Measurements from ENCODE around the gene ACP7.
"Not testable (repeated sequence)": the region's sequence is repeated elsewhere in the genome, so short reads cannot be mapped to it uniquely, and the experiment has no call there.

ACP7 gene

DNA sequence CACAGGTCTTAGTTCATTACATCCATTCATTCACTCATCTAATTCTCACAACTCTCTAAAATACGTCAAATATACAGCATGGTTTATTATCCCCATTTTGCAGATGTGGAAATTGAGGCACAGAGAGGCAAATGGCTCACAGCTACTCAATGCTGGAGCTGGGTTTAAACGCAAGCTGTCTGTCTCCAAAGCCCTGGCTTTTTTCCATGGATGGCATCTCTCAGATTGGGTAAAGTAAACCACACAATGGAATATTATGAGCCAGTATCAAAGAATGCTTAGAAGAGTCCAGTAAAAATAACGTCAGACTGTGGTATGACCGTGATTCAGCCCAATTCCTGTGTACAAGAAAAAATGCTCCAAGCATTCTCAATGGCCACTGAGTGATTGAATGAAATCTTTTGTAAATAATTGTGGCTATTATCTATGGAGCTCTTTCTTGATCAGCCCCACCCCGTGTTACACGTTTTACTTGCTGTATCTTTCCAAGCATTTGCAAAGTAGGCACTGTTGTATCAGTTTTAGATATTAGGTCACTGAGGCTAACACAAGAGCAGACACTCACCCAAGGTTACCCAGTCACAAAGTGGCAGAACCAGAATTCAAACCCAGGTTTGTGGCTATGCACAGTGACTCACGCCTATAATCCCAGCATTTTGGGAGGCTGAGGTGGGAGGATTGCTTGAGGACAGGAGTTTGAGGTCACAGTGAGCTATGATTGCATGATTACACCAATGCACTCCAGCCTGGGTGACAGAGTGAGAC, 5.5 kb upstream of the ACP7 start:
- DNase-seq, result no peak

DNA sequence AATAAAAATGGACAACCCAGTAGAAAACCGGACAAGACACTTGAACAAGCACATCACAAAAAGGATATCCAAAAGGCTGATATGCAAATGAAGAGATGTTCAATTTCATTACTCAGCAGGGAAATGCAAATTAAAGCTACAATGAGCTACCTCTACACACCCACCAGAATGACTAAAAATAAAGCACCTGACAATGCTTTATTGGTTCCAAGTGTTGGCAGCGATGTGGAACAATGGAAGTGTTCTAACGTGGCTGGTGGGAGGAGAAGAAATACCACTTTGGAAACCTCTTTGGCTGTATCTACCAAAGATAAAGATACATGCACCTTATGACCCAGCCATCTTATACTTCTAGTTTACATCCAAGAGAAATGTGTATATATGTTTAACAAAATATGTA, 3.7 kb upstream of the ACP7 start:
- DNase-seq, result no peak

DNA sequence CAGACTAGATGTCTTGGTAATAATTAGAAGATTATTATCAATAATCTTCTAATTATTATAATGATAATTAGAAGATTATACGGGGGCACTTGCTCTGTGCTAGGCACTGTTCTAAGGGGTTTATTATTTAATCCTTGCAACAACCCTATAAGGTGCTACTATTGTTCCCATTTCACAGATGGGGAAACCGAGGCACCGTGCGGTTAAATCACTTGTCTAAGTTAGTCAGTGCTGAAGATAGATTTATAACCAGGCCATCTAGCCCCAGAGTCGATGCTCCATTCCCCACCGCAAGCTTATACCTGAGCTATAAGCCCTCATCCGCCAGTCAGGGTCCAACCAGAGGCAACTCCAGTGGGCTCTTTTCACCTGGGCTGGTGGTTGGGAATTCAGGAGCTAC, 2.0 kb upstream of the ACP7 start:
- DNase-seq, result no peak

DNA sequence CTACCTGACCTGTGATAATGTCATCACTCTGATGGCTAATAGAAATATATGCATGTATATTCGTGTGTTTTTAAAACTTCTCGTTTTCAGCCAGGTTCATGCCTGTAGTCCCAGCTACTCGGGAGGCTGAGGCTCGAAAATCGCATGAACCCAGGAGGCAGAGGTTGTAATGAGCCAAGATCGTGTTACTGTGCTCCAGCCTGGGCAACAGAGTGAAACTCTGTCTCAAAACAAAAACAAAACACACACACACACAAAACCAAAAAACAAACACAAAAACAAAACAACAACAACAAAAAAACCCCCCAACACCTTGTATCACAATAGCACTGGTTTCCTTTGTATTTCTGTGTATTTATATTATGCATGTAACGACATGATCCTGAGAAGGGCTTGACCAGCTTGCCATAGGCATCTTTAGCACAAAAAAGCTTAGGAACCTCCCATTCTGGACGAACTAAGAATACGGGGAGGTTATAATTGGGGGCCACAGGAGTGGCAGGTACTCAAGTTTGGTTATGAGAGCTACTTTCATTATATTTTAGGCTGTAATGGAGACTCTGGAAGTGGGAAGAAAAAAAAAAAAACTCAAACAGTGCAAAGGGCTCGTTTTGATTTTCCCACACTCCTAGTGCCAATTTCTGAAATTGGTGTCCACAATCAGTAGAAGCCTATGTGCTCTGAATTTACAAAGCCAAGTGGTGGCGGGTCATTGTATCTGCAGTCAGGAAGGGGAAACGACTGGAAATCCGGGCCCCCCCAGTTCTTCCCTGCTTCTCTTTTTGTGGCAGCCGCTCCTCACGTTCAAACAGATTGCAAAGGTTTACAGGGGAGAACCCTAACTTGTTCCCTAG, 1.2 kb upstream of the ACP7 start:
- DNase-seq, result no peak

DNA sequence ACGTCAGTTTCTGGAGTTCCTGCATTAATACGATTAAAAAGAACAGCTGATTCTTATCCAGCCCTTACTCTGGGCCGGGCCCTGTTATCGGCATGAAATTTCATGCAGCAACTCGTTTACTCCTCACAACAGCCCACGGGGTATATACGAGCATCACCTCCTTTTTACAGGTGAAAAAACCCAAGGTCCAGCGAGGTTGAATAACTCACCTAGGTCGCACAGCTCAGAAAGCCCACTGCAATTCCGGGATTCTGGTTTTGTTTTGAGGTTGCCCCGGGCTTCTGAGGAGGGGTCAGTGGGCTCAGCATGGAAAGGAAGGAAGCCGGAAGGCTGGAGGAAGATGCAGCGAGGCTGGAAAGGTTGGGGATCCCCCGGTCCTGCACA, 577 bp upstream of the ACP7 start:
- no peak for DNase-seq

DNA sequence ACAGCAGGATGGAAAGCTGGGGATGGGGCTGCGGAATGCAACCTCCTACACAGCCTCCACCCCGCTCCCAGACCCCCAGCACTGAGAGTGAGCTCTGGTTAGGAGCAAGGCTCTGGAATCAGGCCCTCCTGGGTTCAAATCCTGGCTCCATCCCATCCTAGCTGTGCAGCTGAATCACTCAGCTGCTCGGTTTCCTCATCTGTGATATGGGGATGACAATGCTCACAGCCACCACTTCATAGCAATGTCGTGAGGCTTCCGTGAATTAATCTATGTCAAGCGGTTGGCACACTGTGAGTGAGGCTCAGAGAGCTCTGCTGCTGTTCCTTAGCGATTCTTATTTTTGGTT, 538 bp downstream of the ACP7 start:
- DNase-seq, result no peak

DNA sequence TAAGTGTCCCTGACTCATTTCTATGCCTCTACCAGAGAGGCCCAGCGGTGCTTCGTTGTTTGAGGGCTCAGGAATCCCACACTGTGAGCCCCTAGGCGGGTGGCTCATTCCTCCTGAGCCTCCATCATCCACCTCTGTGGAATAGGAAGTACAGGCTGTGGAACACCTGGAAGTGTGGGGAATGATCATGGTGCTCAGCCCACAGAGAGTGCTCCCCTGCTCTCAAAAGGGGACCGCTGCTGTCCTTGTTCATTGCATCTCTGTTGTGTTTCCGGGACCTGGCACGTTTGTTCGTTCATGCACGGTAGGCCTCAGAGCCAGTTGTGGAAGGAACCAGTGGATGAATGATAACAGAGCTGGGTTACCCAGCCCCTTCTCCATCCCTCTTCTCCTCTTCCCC, 1.2 kb downstream of the ACP7 start:
- no peak for DNase-seq

DNA sequence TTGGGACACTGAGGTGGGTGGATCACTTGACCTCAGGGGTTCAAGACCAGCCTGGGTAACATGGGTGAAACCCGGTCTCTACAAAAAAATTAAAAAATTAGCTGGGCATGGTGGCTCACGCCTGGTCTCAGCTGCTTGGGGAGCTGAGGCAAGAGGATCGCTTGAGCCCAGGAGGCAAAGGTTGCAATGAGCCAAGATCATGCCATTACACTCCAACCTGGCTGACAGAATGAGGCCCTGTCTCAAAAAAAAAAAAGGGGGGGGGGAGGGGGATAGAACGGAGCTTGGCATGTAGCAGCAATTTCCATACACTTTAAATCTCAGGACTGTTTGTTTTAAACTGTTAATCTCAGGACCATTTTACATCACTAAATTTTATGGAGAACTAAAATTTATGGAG, 2.2 kb downstream of the ACP7 start:
- no peak for DNase-seq

DNA sequence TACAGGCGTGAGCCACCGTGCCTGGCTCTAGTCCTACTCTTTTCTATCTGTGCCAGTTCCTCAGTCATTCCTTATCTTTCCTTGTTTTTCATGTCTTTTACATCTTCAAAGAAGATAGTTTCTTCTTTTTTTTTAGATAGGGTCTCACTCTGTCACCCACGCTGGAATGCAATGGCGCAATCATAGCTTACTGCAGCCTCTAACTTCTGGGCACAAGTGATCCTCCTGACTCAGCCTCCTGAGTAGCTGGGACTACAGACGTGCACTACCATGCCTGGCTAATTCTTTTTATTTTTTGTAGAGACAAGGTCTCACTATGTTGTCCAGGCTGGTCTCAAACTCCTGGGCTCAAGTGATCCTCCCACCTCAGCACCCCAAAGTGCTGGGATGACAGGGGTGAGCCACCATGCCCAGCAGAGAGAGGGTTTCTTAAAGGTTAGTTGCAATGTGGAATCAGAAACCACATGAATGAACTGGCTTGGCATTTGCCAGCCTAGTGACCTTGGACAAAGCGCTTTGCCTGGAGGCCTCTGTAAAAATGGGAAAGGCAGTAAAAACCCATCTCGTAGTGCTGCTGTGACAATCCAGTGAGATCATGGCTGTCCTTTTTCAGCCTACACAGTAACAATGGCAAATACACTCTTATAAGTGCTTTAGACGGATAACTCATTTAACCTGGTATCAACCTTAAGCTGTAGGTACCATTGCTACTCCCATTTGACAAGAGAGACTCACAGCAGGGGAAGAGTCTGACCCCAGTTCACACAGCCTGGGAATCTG, 3.9 kb downstream of the ACP7 start:
- no peak for DNase-seq

DNA sequence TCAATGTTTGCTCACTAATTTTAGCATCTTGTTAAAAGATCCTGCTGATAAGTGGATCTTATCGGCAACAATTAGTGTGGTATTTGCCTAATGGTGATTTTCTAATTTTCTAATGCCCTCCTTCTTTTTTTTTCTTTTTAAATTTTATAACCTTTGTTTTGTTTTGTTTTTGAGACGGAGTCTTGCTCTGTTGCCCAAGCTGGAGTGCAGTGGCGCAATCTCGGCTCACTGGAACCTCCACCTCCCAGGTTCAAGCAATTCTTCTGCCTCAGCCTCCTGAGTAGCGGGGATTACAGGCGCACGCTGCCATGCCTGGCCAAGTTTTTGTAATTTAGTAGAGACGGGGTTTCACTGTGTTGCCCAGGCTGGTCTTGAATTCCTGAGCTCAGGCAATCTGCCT, 5.8 kb downstream of the ACP7 start:
- DNase-seq, result not testable (repeated sequence)

DNA sequence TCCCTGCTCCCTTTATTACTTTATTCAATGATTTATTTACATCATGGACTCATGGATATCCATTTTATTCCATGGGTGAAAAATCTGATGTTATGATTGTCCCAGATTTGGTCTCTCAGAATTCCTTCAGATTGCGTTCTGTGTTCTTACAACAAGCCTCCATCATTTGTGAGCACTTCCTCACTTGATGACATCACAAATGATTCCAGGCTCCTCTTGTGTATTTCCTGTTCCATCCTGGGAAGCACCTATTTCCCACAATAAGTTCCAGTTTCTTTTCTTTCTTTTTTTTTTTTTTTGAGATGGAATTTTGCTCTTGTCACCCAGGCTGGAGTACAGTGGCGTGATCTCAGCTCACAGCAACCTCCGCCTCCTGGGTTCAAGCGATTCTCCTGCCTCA, 6.7 kb downstream of the ACP7 start:
- DNase-seq, result no peak

DNA sequence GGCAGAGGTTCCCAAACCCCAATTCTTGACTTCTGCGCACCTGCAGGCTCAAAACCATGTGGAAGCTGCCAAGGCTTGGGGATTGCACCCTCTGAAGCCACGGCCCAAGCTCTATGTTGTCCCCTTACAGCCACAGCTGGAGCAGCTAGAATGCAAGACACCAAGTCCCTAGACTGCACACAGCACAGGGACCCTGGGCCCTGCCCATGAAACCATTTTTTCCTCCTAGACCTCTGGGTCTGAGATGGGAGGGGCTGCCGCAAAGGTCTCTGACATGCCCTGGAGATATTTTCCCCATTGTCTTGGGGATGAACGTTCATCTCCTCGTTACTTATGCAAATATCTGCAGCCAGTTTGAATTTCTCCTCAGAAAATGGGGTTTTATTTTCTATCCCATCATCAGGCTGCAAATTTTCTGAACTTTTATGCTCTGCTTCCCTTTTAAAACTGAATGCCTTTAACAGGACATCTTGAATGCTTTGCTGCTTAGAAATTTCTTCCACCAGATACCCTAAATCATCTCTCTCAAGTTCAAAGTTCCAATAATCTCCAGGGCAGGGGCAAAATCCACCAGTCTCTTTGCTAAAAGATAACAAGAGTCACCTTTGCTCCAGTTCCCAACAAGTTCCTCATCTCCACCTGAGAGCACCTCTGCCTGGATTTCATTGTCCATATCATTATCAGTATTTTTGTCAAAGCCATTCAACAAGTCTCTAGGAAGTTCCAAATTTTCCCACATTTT, 11.8 kb downstream of the ACP7 start:
- DNase-seq, result not testable (repeated sequence)

DNA sequence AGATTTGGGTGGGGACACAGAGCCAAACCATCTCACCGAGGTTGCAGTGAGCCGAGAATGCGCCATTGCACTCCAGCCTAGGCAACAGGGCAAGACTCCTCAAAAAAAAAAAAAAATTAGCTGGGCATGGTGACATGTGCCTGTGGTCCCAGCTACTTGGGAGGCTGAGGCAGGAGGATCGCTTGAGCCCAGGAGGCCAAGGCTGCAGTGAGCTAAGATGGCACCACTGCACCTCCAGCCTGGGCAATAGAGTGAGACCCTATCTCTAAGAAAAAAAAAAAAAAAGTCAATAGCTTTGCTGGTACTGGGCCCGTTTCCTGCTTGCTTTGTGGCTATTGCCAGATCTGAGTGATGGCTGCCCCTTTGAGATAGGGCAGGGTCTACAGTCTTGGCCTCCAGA, 13.1 kb downstream of the ACP7 start:
- DNase-seq, result no peak

DNA sequence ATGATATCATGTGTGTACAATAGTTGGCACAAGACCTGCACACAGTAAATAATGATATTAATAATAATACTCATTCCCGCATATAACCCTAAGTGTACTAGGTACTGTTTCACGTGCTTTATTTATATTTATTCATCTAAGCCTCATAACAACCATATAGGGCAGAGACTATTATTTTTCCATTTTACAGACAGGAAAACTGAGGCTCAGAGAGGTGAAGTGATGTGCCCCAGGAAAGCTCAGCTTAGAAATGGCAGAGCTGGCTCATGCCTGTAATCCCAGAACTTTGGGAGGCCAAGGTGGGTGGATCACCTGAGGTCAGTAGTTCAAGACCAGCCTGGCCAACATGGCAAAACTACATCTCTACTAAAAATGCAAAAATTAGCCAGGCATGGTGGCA, 13.6 kb downstream of the ACP7 start:
- no peak for DNase-seq

DNA sequence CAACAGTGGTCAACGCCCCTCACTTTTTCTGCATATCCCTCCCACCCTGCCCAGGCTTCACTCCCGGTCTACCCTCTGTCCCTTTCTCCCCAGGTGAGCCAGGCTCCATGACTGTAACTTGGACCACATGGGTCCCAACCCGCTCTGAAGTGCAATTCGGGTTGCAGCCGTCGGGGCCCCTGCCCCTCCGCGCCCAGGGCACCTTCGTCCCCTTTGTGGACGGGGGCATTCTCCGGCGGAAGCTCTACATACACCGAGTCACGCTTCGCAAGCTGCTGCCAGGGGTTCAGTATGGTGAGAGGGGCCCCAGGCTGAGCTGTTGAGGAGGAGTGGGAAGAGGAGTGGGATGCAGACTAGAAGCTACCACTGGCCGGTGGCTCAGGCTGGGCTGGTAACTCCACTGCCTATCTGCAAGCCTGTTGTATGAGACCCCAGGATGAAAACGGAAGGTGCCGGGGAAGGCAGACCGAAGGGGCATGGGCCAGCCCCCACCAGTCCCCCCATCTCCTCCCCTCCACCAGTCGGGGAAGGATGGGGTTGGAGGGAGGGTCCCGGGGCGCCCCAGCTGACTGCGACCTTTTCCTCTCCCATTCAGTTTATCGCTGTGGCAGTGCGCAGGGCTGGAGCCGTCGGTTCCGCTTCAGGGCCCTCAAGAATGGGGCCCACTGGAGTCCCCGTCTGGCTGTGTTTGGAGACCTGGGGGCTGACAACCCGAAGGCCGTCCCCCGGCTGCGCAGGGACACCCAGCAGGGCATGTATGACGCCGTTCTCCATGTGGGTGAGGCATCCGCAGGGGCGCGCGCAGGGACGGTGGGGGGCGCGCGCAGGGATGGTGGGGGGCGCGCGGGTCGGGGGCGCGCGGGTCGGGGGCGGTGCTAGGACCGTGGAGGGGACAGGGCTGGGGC, 14.4 kb downstream of the ACP7 start:
- DNase-seq, result no peak

DNA sequence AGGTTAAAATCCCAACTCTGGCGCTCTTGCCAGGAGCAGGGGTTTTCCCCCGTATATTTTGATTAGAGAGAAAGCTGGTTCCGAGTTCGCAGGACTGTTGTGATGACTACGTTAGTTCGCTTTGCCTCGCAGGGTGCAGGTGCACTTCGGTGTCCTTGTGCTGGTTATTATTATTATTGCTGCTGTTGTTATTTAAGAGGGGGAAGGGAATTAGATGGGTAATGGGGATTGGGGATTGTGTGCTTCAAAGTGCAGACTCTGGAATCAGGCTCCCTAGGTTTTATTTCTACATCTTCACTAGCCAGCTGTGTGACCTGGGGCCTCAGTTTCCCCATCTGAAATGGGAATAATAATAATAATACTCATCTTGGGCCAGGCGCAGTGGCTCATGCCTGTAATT, 15.2 kb downstream of the ACP7 start:
- DNase-seq, result no peak

DNA sequence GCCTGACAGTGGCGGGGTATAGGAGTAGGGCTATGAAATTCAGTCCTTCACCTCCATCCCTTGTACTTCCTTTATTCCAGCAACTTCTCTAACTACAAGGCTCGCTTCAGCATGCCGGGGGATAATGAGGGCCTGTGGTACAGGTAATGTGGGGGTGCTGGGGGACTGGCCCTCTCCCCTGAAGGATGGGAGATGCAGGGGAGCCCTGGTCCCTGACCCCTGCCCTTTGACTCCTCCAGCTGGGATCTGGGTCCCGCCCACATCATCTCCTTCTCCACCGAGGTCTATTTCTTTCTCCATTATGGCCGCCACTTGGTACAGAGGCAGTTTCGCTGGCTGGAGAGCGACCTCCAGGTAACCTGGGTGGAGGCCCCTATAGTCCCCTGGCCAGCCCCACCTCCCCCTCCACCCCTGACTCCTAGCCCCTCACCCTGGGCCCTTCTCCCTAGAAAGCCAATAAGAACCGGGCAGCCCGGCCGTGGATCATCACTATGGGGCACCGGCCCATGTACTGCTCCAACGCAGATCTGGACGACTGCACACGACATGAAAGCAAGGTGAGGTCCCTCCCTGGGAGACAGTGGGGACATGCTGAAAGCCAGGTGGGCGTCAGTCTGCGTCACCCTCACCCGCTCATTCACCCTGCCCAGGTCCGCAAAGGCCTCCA, 16.5 kb downstream of the ACP7 start:
- DNase-seq, result no peak

DNA sequence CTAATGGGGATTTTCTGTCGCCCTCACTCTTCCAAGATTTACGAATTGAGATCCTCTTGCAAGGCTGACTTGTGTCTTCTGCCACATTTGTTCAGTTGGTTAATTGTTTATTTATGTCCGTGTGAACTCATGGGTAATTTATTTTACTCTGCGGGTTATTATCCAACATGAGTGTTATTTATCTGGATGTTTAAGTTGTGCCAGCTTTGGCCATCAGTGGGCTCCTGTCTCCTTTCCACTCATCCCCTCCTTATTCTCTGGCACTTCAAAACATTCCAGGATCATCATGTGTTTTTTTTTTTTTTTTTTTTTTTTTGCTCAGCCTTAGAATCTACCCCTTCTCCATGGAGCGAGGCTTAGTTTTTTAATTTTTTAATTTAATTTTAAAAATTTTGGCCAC, 19.0 kb downstream of the ACP7 start:
- no peak for DNase-seq

DNA sequence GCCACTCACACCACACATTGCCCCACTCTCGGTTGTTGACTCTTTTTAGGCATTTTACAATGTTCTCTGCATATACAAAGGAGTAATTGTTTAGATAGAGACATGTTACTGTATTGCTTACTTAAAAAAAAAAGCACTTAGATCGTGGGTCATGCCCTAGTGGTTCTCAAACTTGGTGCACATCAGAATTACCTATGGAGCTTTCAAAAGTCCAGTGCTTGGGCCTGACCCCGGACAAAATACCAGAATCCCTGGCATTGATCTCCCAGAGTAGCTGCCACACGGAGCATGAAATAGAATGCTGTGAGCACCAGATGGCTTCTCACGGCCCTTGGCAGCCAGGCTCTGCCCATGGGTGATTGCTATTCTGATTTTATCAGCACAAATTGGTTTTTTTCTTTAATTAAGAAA, 20.0 kb downstream of the ACP7 start:
- no peak for DNase-seq

DNA sequence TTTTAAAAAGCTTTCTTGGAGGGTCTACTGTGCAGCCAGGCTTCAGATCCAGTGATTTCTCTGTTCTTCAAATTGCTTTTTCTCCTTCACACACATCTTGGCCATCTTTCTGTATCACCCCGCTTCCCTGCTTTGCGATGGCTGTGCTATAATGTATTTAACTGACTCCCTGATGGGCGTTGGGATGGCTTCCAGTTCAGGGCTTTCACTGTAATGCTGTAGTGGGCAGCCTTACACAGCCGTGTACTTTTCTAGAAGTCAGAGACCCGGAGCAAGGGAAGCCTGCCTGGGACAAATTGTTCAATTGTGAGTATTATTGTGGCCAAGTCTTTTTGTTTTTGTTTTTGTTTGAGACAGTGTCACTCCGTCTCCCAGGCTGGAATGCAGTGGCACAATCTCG, 22.0 kb downstream of the ACP7 start:
- DNase-seq, result no peak

DNA sequence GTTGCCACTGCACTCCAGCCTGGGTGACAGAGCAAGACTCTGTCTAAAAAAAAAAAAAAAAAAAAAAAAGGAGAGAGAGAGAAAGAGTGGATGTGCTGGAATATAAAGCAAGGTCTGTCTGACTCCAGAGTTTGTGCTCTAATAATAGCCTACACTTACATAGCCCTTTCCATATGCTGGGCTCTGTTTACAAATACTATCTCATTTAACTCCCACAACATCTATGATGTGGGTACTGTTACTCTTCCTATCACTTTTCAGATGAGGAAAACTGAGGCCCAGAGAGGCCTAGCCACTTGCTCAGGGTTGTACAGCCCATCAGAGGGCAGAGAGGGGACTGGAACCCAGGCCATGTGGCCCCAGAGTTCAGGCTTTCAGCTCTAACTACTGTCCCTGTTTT, 25.5 kb downstream of the ACP7 start:
- DNase-seq, result no peak

All from NCI-H748 treated with DMSO at 0.1 percent for 48 hours (cell line).